ENCODE results near the gene MMP25.
"Not testable (repeated sequence)": the region's sequence is repeated elsewhere in the genome, so short reads cannot be mapped to it uniquely, and the experiment has no call there.

The MMP25 gene

GRCh38 chr16:3030222-3031212 lies 15.8 kb upstream of the MMP25 start:
- no peak for DNase-seq (ENCODE audit: low spot score)

- DNase-seq (ENCODE audit: low spot score) = no peak
Measured at GRCh38 chr16:3032624-3033023, 13.7 kb upstream of the MMP25 start.

DNA sequence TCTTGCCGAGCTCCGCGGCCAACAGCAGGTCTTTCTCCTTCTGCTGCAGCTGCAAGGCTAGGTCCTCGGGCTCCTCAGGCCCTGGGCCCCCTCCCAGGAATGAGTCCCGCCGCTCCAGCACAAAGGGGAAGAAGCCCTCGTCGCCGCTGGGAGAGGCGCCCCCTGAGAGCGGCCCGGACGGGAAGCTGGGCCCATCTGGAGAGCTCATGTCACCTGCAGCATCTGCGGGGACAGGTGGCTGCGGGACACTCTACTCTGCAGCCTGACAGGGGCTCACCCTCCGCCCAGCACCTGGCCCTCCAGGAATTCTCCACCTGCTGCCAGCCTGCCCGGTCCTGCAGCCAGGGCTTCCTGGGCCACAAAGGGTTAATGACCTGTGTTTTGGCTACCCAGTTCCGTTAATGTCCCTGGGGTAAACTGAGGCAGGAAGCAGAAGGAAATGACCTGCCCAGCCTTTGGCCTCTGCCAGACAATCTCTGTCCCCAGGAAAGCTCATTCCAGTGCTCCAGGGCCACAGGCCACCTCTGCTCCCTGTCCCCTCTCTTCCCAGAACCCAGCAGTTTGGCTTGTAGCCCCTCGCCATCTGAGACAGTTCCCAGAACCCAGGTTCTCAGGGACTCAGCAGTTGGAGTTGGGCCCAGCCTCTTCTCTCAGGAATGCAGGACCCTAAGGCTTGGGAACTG lies 10.9 kb upstream of the MMP25 start:
- no peak for DNase-seq (ENCODE audit: low spot score)

DNA sequence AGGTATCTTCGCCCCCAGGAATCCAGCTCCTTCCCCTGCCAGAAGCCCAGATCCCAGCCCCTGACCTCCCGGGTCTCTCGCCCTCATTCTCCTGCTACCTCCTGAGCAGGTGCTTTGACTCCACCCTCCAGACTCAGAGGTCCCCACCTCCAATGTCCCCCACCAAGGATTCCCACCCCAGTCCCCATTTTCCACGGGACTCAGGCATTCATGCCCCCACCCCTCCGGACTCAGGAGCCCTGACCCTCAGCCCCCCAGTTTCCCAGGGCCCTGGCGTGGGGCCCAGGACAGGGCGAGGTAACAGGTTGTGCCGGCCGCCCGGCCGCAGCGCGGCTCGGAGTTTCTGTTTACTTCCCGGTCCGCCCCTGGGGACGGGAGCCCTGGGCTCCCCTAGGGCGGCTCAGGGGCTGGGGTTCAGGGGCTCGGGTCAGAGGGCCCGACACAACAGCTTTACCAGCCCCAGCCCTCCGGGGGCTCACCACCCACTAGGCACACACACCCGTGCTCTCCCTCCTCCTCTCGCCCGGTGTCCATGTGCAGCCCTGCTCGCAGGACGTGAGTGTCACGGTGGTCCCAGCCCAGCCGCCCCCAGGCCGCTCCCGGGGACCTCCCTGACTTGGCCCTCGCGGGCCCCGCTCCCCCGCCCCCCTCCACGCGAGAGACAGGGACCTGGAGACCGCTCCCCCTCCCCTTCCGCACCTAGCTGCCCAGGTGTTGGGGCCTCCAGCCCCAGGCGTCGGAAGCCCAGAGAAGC lies 10.2 kb upstream of the MMP25 start:
- DNase-seq (ENCODE audit: low spot score) = no peak

DNA sequence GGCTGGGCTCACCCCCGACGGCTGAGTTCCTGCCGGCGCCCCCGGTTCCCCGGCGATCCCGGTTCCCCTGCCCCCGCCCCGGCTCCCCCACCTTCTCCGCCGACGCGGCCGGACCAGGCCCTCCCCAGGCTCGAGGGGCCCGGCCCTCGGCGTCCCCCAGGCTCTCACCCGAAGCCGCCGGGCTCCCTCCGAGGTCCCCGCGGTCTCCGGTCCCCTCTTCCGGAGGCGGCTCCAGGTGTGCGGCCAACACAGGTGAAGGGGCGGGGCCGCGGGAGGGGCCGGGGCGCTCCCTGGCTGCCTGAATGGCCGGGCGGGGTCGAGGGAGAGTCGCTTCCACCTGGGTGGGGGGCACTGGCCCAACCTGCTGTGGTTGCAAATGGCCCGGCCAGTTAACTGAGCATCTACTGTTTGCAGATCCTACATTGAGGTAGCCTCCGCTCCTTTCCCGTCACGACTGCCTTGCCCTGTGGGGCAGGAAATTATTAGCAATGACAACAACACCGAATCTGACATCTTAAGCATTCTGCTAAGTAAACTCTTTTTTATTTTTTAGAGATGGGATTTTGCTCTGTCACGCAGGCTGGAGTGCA lies 9.5 kb upstream of the MMP25 start, which contains the start of gene BICDL2:
Gene BICDL2 (minus strand): TSS at position 219 of the 590 bp plus-strand sequence. CDS start 1,448 bp downstream, outside the sequence.
- DNase-seq (ENCODE audit: low spot score) = no peak

- DNase-seq (ENCODE audit: low spot score) = no peak
Measured at GRCh38 chr16:3038256-3038655, 8.1 kb upstream of the MMP25 start.

- no peak for DNase-seq (ENCODE audit: low spot score)
Measured at GRCh38 chr16:3038896-3039295, 7.5 kb upstream of the MMP25 start.

- no peak for DNase-seq (ENCODE audit: low spot score)
Measured at GRCh38 chr16:3042376-3042775, 4.0 kb upstream of the MMP25 start.

GRCh38 chr16:3044708-3045107 lies 1.7 kb upstream of the MMP25 start:
- DNase-seq (ENCODE audit: low spot score) = no peak

- DNase-seq (ENCODE audit: low spot score) = no peak
Measured at GRCh38 chr16:3046641-3047386, 453 bp downstream of the MMP25 start.

DNA sequence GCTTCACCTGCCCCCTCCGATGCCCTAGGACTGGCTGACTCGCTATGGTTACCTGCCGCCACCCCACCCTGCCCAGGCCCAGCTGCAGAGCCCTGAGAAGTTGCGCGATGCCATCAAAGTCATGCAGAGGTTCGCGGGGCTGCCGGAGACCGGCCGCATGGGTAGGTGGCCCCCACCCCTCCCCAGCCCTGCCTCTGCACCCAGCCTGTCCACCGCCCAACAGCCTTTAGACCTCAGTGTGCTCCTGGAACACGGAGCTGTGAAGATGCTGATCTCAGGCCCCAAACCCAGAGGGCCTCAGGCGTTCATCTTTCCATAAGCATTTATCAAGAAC lies 993 bp downstream of the MMP25 start:
- DNase-seq (ENCODE audit: low spot score) = no peak

- no peak for DNase-seq (ENCODE audit: low spot score)
Measured at GRCh38 chr16:3049921-3050481, 3.6 kb downstream of the MMP25 start.

GRCh38 chr16:3050487-3050886 lies 4.1 kb downstream of the MMP25 start:
- no peak for DNase-seq (ENCODE audit: low spot score)

- DNase-seq (ENCODE audit: low spot score) = no peak
Measured at GRCh38 chr16:3051009-3051408, 4.6 kb downstream of the MMP25 start.

DNA sequence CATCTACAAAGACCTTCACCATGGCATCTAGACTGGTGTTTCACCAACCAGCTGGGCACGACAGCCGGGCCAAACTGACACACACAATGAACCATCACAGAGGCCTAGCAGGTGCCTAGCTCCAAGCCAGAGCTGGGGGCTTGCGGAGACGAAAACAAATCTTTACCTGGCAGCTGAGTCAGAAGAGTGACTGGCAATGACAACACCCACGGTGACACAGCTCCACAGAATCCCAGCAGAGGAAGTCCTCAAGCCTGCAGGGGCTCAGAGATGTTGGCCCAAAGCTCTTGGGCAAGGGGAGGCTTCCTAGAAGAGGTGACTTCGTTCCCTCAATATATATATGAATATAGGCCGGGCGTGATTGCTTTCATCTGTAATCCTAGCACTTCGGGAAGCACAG lies 5.1 kb downstream of the MMP25 start:
- DNase-seq (ENCODE audit: low spot score) = no peak

DNA sequence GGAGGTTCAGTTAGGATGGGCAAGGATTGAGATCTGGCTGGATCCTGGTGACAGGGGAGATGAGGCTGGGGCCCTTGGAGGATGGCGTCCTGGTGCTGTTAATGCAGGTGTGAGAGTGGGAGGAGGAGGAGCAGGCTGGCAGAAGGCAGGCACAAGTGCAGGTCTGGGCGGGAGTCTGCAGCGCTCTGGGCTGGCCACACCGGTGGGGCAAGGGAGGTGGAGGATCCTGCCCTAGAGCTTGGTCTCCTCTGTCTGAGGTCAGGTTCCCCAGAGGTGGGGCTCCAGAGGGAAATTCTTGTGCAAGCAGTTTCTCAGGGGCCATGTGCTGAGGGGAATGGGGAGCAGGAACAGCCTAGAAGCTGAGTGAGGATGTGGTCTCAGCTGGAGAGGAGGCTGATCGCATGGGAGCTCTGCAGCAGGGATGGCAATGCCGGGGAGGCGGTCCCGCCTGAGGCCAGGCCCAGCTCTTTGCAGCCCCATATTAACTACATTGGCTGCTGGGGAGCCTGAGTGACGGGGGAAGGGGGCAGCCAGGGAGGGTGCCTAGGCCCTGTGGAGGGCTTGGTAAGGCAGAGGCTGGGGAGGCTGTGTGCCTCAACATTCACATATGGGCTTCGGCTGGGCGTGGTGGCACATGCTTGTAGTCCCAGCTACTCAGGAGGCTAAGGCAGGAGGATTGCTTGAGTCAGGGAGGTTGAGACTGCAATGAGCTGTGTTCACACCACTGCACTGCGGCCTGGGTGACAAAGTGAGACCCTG lies 6.4 kb downstream of the MMP25 start:
- not testable (repeated sequence) for DNase-seq (ENCODE audit: low spot score)

- not testable (repeated sequence) for DNase-seq (ENCODE audit: low spot score)
Measured at GRCh38 chr16:3053330-3053710, 7.0 kb downstream of the MMP25 start.

DNA sequence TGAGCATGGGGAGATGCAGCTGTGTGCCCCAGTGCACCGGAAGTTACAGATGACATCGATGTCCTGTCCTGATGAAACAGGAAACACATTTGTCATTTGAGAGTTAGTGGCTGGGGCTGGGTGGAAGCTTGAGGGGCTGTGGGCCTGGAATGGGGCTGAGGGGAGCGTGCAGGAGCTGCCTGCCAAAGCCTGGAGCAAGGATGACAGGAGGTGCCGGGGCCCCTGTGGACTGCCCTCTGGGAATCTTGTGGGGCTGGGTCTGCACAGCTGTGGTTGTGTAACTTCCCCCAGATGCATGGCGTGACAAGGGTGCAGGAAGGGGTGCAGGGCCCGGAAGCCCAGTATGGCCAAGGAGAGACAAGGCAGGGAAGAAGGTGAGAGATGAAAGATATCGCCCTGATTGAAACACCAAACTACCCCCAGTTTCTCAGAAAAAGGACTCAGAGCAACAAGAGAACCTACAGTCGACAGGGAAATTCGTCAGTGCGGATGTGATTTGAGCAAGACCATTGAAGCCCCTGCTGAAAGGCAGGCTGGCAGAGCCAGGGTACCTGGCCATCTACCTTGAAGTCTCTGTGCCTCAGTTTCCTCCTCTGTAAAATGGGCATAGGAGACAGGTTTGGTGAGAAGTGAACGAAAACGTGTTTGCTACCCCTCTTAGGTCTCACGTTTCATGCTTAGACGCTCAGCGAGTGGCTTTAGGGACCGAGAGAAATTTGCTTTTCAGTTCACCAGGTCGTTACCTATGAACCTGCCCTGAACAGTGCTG lies 8.8 kb downstream of the MMP25 start:
- DNase-seq (ENCODE audit: low spot score) = no peak

DNA sequence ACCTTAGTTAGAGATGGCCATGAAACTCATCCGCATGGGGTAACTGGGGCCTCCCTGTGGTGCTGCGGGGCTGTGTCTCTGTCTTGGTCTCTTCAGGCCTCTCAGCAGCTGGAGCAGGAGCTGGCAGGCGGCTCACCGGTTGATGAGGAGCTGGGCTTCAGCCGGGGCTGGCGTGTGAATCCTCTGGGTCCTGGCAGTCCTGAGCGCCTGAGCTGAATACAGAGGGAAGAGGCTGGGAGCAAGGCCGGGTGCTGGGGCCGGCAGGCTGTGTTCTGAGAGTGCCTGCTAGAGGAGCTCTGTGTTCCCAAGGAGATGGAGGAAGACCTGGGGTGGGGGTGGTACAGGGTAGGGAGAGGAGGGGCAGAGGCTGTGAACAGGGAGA lies 9.4 kb downstream of the MMP25 start:
- DNase-seq (ENCODE audit: low spot score) = not testable (repeated sequence)
